Cardiac muscle cell (in vitro differentiated cells and primary cell): ENCODE measurements around the gene CTIF. TPM values are rescaled to one million over a fixed set of nuclear protein-coding genes. Genes with fewer than 3 reads are reported as not detected.

Experiments
- DNase-seq, 2 donors: peaks; one replicate each; pipeline versions ENCODE4 v3.0.0 to v3.0.0-alpha.2; 2010 to 2017; ENCODE audit warnings: low read depth in 1 of 2, low spot score in 1 of 2
- H3K27ac ChIP-seq: fragments of 200-600 bp; sonication (generic); 2 replicates; pipeline ENCODE4 v1.5.1; 2016
- H3K27me3 ChIP-seq: fragments of 200-600 bp; sonication (generic); 2 replicates; pipeline ENCODE4 v1.6.0; 2016; ENCODE audit warnings: control low read depth
- H3K36me3 ChIP-seq: fragments of 200-600 bp; sonication (generic); 2 replicates; pipeline ENCODE4 v1.5.1; 2016; ENCODE audit warnings: control low read depth
- H3K4me1 ChIP-seq: fragments of 200-600 bp; sonication (generic); 2 replicates; pipeline ENCODE4 v1.8.1; 2017; ENCODE audit warnings: low read depth, mild to moderate bottlenecking, mixed run types
- H3K4me3 ChIP-seq: fragments of 200-600 bp; sonication (generic); 2 replicates; pipeline ENCODE4 v1.5.1; 2016; ENCODE audit warnings: mild to moderate bottlenecking
- H3K9me3 ChIP-seq: fragments of 200-600 bp; sonication (generic); 2 replicates; pipeline ENCODE4 v1.5.1; 2017; ENCODE audit warnings: low read depth, mild to moderate bottlenecking, control low read depth
- polyA plus RNA-seq: library from polyadenylated mRNA; unstranded; fragments of >200 nt; fragmentation: Nextera tagmentation; extraction: Ambion mirVana; gene quantifications from 2 replicates; pipeline ENCODE4 v1.2.1, GENCODE V29; 2016
- total RNA-seq: library from RNA; depleted of rRNA; stranded (reverse); fragments of >200 nt; gene quantifications from 2 replicates; pipeline ENCODE4 v1.2.3, GENCODE V29; 2016
- TF ChIP-seq, protein P1 (sequence below): IDR thresholded peaks from 2 replicates; pipeline ENCODE4 v1.5.1; 2012; ENCODE audit warnings: low read depth, mild to moderate bottlenecking, low read length

CTIF gene
- total and polyA plus RNA-seq, 2 experiments from 2014 or later: 16.5 to 22.0 TPM

DNA sequence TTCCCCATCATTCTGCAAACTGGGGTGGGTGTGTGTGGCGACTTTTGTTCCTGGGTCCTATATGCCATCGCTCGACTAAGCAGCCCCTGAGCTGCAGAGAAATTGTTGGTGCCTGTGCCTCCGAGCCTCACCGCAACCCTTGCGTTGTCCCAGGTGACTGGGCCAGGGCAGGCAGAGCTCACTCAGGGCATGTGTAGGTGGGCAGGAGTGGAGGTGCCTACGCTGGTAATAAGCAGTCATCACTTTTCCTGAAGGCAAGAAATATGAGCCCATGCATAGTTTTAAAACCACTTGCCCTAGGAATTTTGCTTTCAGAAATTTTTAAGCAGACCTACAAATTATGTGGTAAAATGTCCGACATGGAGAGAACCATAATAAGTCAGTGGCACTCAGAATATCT, 214.1 kb downstream of the CTIF start:
- H3K27me3 ChIP-seq: no peaks in the 10 kb centered on the region
- no peak for DNase-seq
- H3K27ac ChIP-seq: no peak overlapping the region
- H3K4me1 ChIP-seq: no peaks in the 10 kb centered on the region
- no peaks in the 10 kb centered on the region for H3K9me3 ChIP-seq
- no peak overlapping the region for H3K4me3 ChIP-seq
- H3K36me3 ChIP-seq: no peaks in the 10 kb centered on the region
- TF ChIP-seq, protein P1, sequence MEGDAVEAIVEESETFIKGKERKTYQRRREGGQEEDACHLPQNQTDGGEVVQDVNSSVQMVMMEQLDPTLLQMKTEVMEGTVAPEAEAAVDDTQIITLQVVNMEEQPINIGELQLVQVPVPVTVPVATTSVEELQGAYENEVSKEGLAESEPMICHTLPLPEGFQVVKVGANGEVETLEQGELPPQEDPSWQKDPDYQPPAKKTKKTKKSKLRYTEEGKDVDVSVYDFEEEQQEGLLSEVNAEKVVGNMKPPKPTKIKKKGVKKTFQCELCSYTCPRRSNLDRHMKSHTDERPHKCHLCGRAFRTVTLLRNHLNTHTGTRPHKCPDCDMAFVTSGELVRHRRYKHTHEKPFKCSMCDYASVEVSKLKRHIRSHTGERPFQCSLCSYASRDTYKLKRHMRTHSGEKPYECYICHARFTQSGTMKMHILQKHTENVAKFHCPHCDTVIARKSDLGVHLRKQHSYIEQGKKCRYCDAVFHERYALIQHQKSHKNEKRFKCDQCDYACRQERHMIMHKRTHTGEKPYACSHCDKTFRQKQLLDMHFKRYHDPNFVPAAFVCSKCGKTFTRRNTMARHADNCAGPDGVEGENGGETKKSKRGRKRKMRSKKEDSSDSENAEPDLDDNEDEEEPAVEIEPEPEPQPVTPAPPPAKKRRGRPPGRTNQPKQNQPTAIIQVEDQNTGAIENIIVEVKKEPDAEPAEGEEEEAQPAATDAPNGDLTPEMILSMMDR: no peak

DNA sequence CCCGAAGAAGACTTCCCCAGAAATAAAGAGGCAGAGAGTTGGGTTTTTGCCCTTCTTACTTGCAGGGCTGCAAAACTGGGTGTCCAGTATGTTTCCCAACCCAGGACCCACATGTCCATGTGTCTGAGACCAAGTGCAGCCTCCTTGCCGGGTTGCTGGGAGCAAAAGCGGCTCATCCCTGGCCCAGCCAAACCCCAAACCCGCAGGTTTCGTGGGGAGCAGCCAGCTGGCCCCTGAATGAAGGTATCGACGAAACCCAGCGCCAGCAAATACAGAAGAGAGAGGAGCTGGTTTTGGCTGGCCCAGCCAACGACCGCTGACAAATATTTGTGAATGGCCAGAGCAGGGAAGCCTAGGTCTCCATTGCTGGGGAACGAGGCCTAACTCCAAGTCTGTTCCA, 214.9 kb downstream of the CTIF start:
- TF ChIP-seq, protein P1: no peak
- Histone ChIP-seq H3K36me3 (no peaks in the 10 kb centered on the region), H3K4me3 (no peak overlapping the region), H3K4me1 (no peaks in the 10 kb centered on the region), H3K27ac (no peak overlapping the region), H3K27me3 (no peaks in the 10 kb centered on the region), H3K9me3 (no peaks in the 10 kb centered on the region)
- no peak for DNase-seq

DNA sequence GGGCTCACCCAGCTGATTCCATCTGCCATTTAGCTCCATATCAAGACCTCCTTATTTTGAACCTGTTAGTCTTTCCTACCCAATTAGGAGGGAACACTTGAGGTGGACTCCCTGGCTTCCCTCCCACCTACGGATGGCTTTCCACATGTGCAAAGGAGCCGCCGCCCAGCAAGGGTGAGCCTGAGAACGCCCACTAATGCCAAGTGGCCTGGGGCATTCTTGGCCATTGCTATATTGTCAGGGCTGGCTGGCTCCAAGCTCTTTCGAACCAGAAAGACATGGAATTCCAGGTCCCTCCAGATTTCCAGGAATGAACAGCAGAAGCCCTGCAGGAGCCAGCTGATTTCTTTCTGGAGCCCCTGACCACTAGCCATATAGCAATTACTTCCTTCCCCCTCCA, 215.7 kb downstream of the CTIF start:
- Histone ChIP-seq H3K27ac (no peak overlapping the region), H3K4me1 (no peaks in the 10 kb centered on the region), H3K9me3 (no peaks in the 10 kb centered on the region), H3K4me3 (no peak overlapping the region), H3K36me3 (no peaks in the 10 kb centered on the region), H3K27me3 (no peaks in the 10 kb centered on the region)
- TF ChIP-seq, protein P1: no peak
- DNase-seq: no peak

DNA sequence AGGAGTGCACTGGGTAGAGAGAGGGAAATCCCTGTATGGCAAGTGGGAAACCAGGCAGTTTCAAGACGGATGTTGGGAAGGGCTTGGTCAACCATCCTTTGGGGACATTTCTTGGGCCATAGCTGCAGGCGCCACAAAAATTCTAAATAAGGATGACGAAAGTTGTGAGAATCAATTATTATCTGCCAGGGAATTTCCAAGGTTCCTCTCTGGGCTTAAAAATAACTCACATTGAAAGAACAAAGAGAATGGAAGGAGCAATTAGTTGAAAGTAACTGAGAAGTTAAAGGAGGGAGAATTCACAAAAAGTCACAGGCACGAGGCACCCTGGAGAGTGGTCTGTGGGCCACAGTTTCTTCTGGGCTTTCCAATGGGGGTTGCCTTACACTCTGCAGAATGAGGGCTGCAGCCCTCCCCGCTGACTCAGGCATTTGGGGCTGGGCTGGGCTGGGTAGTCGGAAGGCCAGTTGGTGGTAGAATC, 216.2 kb downstream of the CTIF start:
- Histone ChIP-seq H3K36me3 (no peaks in the 10 kb centered on the region), H3K27ac (no peak overlapping the region), H3K9me3 (no peaks in the 10 kb centered on the region), H3K27me3 (no peaks in the 10 kb centered on the region), H3K4me1 (no peaks in the 10 kb centered on the region), H3K4me3 (no peak overlapping the region)
- TF ChIP-seq, protein P1: no peak
- no peak for DNase-seq

DNA sequence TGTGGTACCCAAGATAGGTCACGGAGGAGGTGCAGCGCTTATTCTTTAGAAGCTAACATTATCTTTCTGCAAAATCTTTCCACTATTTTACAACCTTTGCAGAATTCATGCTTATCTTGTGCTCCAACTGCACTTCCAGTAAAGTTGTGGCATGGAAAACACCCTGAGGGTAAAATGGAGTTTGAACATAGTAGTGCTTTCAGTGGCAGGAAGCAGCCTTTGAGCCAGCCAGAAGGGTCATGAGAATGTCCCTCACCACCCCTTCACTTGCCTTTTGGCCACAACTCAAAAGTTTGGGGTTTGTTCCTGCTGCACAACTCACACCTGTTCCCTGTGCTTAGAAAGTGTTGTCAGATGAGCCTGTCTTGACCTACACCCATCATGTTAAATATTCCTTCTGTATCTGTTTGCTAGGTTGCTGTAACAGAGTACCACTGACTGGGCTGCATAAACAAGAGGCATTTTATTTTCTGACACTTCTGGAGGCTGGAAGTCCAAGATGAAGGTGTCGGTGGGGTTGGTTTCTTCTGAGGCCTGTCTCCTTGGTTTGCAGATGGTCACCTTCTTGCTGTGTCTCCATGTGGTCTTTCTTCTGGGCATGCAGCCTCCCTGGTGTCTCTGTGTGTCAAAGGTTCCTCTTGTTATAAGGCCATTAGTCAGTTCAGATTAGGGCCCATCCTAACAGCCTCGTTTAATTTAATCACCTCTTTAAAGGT, 217.8 kb downstream of the CTIF start:
- Histone ChIP-seq H3K9me3 (no peaks in the 10 kb centered on the region), H3K27me3 (no peaks in the 10 kb centered on the region), H3K36me3 (no peaks in the 10 kb centered on the region), H3K27ac (no peak overlapping the region), H3K4me3 (no peak overlapping the region), H3K4me1 (no peaks in the 10 kb centered on the region)
- TF ChIP-seq, protein P1: no peak
- no peak for DNase-seq
